Gastroesophageal sphincter (tissue), 4 donors: ENCODE results near the gene ONECUT1. TPM values are rescaled to one million over a fixed set of nuclear protein-coding genes. Genes with fewer than 3 reads are reported as not detected.

Experiments
- ATAC-seq: fragments of 150-250 bp; one replicate; pipeline ENCODE4 v1.9.1; 2016; ENCODE audit warnings: mild to moderate bottlenecking, moderate library complexity
- H3K27ac ChIP-seq, 4 donors: fragments of 200-600 bp; sonication (generic) in 3 of 4; 1 replicate in 3 of 4; 2 replicates in 1 of 4; pipeline ENCODE4 v1.5.1; 2016 to 2019
- H3K27me3 ChIP-seq: fragments of 200-600 bp; sonication (generic); one replicate; pipeline ENCODE4 v1.5.1; 2019
- H3K36me3 ChIP-seq, 2 donors: fragments of 200-600 bp; sonication (generic); one replicate each; pipeline ENCODE4 v1.5.1; 2019; ENCODE audit warnings: control low read depth in 1 of 2
- H3K4me1 ChIP-seq, 3 donors: fragments of 200-600 bp; sonication (generic); 1 replicate in 2 of 3; 2 replicates in 1 of 3; pipeline ENCODE4 v1.5.1; 2016 to 2019; ENCODE audit warnings: control low read depth in 2 of 3
- H3K4me3 ChIP-seq, 2 donors: fragments of 200-600 bp; sonication (generic); one replicate each; pipeline ENCODE4 v1.5.1; 2019; ENCODE audit warnings: mild to moderate bottlenecking in 1 of 2, moderate library complexity in 1 of 2
- H3K9me3 ChIP-seq, 3 donors: fragments of 200-600 bp; sonication (generic); one replicate each; pipeline ENCODE4 v1.5.1; 2017 to 2019; ENCODE audit warnings: control low read depth in 2 of 3
- CTCF ChIP-seq, 4 experiments: fragments of 200-600 bp in 2 of 4; fragments of 450-650 bp in 2 of 4; sonication (generic) in 1 of 4; IDR thresholded peaks; one replicate each; pipeline ENCODE4 v1.5.1; 2017 to 2019; ENCODE audit warnings: antibody characterized with exemption in 4 of 4, mild to moderate bottlenecking in 2 of 4, moderate library complexity in 2 of 4
- EP300 ChIP-seq: sonication (generic); formaldehyde crosslinking; IDR thresholded peaks from one replicate; pipeline ENCODE4 v1.6.1; 2017; ENCODE audit warnings: antibody characterized with exemption, mild to moderate bottlenecking
- POLR2A ChIP-seq, 2 donors: fragments of 450-650 bp; IDR thresholded peaks; one replicate each; pipeline ENCODE4 v1.6.1; 2017; ENCODE audit warnings: antibody characterized with exemption in 2 of 2, mild to moderate bottlenecking in 2 of 2, moderate library complexity in 1 of 2
- POLR2AphosphoS5 ChIP-seq: sonication (generic); formaldehyde crosslinking; IDR thresholded peaks from one replicate; pipeline ENCODE4 v1.6.1; 2017; ENCODE audit warnings: antibody characterized with exemption
- WGBS, 2 donors: methylation state at CpG; one replicate each; pipeline ENCODE4 v1.1.5; 2018; ENCODE audit warnings: low coverage in 1 of 2; 5-methylcytosine and 5-hydroxymethylcytosine counted together
- total RNA-seq, 4 donors: library from RNA; depleted of rRNA; stranded (reverse); fragments of >200 nt; gene quantifications; one replicate each; pipeline ENCODE4 v1.1.0, GENCODE V29; 2016

Gene ONECUT1
- total RNA-seq, 4 donors from 2014 or later = 0.47 TPM; not detected in 3

GRCh38 chr15:52780172-52780980 lies 9.8 kb downstream of the ONECUT1 start:
- TF ChIP-seq EP300 = no peak
- peak in 3 of 4 experiments; percentile 45 to 77 (median 58) for TF ChIP-seq CTCF (IDR thresholded peaks at IDR 0.05)
- peaks cover 0 to 36% (median 13%) of the 10 kb centered on the region in 3 donors for H3K4me1 ChIP-seq
- H3K27me3 ChIP-seq = peaks cover 100% of the 10 kb centered on the region
- WGBS, 2 donors = 5% methylated on average over 17 to 18 of the region's 18 CpGs
- H3K36me3 ChIP-seq = no peaks in the 10 kb centered on the region
- peak overlapping the region; percentile 12 to 13 for H3K4me3 ChIP-seq
- no peaks in the 10 kb centered on the region for H3K9me3 ChIP-seq
- H3K27ac ChIP-seq = no peak overlapping the region
- ATAC-seq = peak; percentile 40

- no peaks in the 10 kb centered on the region for H3K9me3 ChIP-seq
- H3K36me3 ChIP-seq = no peaks in the 10 kb centered on the region
- peaks cover 100% of the 10 kb centered on the region for H3K27me3 ChIP-seq
- no peak overlapping the region for H3K27ac ChIP-seq
- WGBS, 2 donors = 30 to 83% methylated on average over 1 of the region's 1 CpG
- H3K4me1 ChIP-seq = peaks cover 0 to 17% (median 0%) of the 10 kb centered on the region in 3 donors
- no peak for ATAC-seq
- no peak overlapping the region for H3K4me3 ChIP-seq
- no peak for TF ChIP-seq CTCF (IDR thresholded peaks at IDR 0.05)
- no peak for TF ChIP-seq EP300
- no peak for TF ChIP-seq POLR2AphosphoS5
- no peak for TF ChIP-seq POLR2A (IDR thresholded peaks at IDR 0.05)
Measured at GRCh38 chr15:52778457-52778856, 11.7 kb downstream of the ONECUT1 start.

GRCh38 chr15:52772766-52773165 lies 17.4 kb downstream of the ONECUT1 start:
- 40 to 62% methylated on average over 5 of the region's 5 CpGs for WGBS, 2 donors
- Histone ChIP-seq H3K4me3 (no peak overlapping the region), H3K9me3 (no peaks in the 10 kb centered on the region), H3K36me3 (no peaks in the 10 kb centered on the region), H3K4me1 (no peaks in the 10 kb centered on the region), H3K27me3 (peaks cover 82% of the 10 kb centered on the region), H3K27ac (no peak overlapping the region)
- no peak for ATAC-seq
- TF ChIP-seq EP300 (no peak), CTCF (IDR thresholded peaks at IDR 0.05) (no peak), POLR2A (IDR thresholded peaks at IDR 0.05) (no peak), POLR2AphosphoS5 (no peak)

GRCh38 chr15:52765785-52766184 lies 24.4 kb downstream of the ONECUT1 start:
- Histone ChIP-seq H3K36me3 (no peaks in the 10 kb centered on the region), H3K27ac (no peak overlapping the region), H3K4me1 (no peaks in the 10 kb centered on the region), H3K27me3 (peaks cover 61% of the 10 kb centered on the region), H3K9me3 (no peaks in the 10 kb centered on the region), H3K4me3 (no peak overlapping the region)
- no peak for ATAC-seq
- TF ChIP-seq EP300 (no peak), CTCF (IDR thresholded peaks at IDR 0.05) (no peak), POLR2AphosphoS5 (no peak), POLR2A (IDR thresholded peaks at IDR 0.05) (no peak)
- 39 to 64% methylated on average over 2 to 3 of the region's 3 CpGs for WGBS, 2 donors

- TF ChIP-seq CTCF (IDR thresholded peaks at IDR 0.05) = no peak
- ATAC-seq = no peak
- no peaks in the 10 kb centered on the region for H3K9me3 ChIP-seq
Measured at GRCh38 chr15:52764731-52765130, 25.4 kb downstream of the ONECUT1 start.

More at GRCh38 chr15:52764731-52765130, 25.4 kb downstream of the ONECUT1 start:
- 84% methylated on average over 5 of the region's 5 CpGs; no CpG with 5 or more reads in 1 of the 2 donors for WGBS, 2 donors
- Histone ChIP-seq H3K27ac (no peak overlapping the region), H3K27me3 (peaks cover 54% of the 10 kb centered on the region), H3K4me3 (no peak overlapping the region), H3K4me1 (no peaks in the 10 kb centered on the region), H3K36me3 (no peaks in the 10 kb centered on the region)
